Progenitor cell of endocrine pancreas (in vitro differentiated cells): ENCODE data around the gene CABP4. TPM values are rescaled to one million over a fixed set of nuclear protein-coding genes. Genes with fewer than 3 reads are reported as not detected.
"Not testable (repeated sequence)": the region's sequence is repeated elsewhere in the genome, so short reads cannot be mapped to it uniquely, and the experiment has no call there.

Experiments
- DNase-seq: peaks from one replicate; pipeline ENCODE4 v3.0.0; 2021; ENCODE audit warnings: low spot score; ENCODE audit not compliant: unreplicated experiment
- H3K27ac Mint-ChIP-seq: 2 replicates; pipeline ENCODE4 v1.8.0; 2021; ENCODE audit warnings: mild to moderate bottlenecking, moderate library complexity, mixed read lengths
- H3K27me3 Mint-ChIP-seq: 2 replicates; pipeline ENCODE4 v1.8.0; 2021; ENCODE audit warnings: mixed read lengths
- H3K36me3 Mint-ChIP-seq: 2 replicates; pipeline ENCODE4 v1.8.0; 2022; ENCODE audit warnings: mixed read lengths; ENCODE audit not compliant: insufficient read depth
- H3K4me1 Mint-ChIP-seq: 2 replicates; pipeline ENCODE4 v1.8.0; 2021; ENCODE audit warnings: low read depth, mixed read lengths
- H3K4me3 Mint-ChIP-seq: 2 replicates; pipeline ENCODE4 v1.8.0; 2021; ENCODE audit warnings: low read depth, mild to moderate bottlenecking, moderate library complexity, mixed read lengths
- H3K9me3 Mint-ChIP-seq: 2 replicates; pipeline ENCODE4 v1.8.0; 2021; ENCODE audit warnings: low read depth, mixed read lengths
- total RNA-seq: library from RNA; stranded (reverse); gene quantifications from 2 replicates; pipeline ENCODE4 v1.2.1, GENCODE V29; 2021
- TF ChIP-seq, protein P1 (sequence below): fragments of 200-600 bp; sonication (generic); IDR thresholded peaks from one replicate; pipeline ENCODE4 v1.5.0; 2021; ENCODE audit warnings: antibody characterized with exemption, mild to moderate bottlenecking; ENCODE audit not compliant: unreplicated experiment

CABP4 gene
- total RNA-seq, 1 donor from 2014 or later, result not detected

DNA sequence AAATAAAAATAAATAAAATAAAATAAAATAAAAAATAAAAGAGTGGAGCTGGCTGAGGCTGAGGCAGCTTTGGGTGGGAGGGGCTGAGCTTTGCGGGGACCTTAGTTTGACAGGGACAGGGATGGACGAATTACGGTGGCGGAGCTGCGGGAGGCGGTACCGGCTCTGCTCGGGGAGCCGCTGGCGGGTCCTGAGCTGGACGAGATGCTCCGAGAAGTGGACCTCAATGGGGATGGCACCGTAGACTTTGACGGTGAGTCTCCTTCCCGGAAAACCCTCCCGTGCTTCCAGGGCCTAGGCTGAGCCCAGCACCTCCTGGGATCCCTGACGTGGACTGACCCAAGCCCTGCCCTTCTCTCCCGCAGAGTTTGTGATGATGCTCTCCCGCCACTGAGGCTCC, 3.1 kb downstream of the CABP4 start:
- H3K9me3 Mint-ChIP-seq, result no peaks in the 10 kb centered on the region
- no peak overlapping the region for H3K27ac Mint-ChIP-seq
- TF ChIP-seq, protein P1, sequence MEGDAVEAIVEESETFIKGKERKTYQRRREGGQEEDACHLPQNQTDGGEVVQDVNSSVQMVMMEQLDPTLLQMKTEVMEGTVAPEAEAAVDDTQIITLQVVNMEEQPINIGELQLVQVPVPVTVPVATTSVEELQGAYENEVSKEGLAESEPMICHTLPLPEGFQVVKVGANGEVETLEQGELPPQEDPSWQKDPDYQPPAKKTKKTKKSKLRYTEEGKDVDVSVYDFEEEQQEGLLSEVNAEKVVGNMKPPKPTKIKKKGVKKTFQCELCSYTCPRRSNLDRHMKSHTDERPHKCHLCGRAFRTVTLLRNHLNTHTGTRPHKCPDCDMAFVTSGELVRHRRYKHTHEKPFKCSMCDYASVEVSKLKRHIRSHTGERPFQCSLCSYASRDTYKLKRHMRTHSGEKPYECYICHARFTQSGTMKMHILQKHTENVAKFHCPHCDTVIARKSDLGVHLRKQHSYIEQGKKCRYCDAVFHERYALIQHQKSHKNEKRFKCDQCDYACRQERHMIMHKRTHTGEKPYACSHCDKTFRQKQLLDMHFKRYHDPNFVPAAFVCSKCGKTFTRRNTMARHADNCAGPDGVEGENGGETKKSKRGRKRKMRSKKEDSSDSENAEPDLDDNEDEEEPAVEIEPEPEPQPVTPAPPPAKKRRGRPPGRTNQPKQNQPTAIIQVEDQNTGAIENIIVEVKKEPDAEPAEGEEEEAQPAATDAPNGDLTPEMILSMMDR, result no peak
- H3K27me3 Mint-ChIP-seq, result peaks cover 4% of the 10 kb centered on the region
- H3K4me3 Mint-ChIP-seq, result no peak overlapping the region
- H3K4me1 Mint-ChIP-seq, result no peaks in the 10 kb centered on the region
- H3K36me3 Mint-ChIP-seq, result no peaks in the 10 kb centered on the region
- DNase-seq, result no peak

DNA sequence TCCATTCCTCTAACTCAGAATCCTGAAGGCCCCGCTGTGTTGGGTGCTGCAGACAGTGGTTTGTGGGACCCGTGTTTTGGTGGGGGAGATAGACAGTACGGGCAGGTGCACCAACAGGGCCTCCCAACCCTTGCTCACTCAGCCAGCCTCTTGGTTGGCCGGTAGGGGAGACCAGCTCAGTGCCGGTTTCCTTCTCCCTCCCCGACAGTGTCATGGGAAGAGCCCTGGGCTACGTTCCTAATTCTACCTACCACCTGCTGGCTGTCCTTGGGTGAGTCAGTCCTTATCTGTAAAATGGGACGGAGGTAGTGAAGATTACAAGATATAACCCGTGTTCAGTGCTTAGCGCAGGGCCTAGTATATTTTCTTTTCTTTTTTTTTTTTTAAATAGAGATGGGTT, 8.0 kb downstream of the CABP4 start:
- Mint-ChIP-seq H3K9me3 (no peaks in the 10 kb centered on the region), H3K36me3 (no peaks in the 10 kb centered on the region), H3K4me3 (no peak overlapping the region), H3K27ac (no peak overlapping the region), H3K27me3 (no peaks in the 10 kb centered on the region), H3K4me1 (peaks cover 9% of the 10 kb centered on the region)
- DNase-seq, result no peak
- TF ChIP-seq, protein P1, result no peak

DNA sequence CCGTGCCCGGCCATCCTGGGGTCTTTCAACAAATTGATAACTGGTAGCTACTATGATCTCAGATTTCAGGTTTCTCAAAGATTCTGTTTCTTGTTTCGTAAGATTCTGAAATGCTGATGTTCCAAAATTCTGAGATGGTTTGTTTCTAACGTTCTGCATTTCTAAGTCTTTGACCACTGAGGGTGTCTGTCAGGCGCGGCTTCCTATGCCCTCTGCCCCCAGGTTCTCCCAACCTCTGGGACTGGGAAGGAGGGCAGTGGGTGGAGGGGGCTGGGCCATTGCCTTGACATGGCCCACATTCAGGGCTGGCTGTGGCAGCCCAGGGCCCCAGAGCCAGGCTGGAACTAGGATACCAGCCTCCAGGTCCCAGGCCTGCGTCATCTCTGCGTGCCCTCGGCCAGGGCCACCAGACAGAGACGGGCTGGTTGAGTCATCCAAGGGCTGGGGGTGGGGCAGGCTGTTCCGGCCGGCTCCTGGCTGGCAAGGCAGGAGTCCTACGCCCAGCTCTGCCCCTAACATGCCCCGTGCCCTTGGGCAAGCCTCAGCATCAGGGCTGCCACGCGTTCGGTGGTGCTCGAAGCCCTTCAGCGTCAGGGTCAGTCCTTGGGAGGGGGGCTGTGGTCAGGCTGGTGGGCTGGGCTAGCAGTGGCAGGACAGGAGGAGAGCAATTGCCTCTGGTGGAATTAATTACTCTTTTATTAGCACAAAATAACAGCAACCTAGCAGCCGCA, 8.7 kb downstream of the CABP4 start:
- TF ChIP-seq, protein P1, result no peak
- Mint-ChIP-seq H3K4me3 (peak overlapping the region; percentile 82), H3K9me3 (no peaks in the 10 kb centered on the region), H3K4me1 (peaks cover 12% of the 10 kb centered on the region), H3K36me3 (no peaks in the 10 kb centered on the region), H3K27ac (peak overlapping the region; percentile 95), H3K27me3 (no peaks in the 10 kb centered on the region)
- DNase-seq, result no peak

DNA sequence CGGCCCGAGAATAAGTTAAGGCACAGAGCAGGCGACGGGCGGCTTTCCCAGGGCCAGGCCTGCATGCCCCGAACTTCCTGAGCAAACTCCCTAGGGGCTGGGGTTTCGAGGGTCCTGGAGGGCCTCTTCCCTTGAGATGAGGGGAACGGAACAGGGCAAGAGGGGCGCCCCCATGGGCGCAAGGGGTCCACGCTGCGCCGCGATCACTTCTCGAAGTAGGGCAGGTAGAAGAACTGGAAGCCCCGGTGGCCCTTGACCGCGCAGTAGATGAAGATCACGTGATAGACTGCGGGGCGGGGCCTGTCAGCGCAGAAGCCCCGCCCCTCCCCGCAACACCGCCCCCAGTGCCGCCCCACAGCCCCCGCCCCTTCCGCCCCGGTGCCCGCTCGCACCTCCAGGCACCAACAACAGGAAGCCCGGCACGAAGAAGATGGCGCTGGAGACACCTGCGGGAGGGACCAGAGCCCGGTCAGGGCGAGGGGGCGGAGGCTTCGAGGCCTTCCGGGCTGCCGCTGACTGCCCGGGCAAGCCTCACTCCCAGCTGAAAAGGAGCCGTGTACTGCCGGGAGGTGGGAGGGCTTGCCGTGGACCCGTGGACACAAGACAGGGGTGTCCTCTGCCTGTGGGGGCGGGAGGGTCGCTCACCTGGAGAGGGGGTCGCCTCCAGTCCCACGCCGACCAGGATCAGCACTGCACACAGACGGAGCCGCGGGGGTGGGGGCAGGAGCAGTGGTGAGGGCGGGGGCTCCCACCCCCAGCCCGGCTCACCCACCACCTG, 9.4 kb downstream of the CABP4 start:
- no peaks in the 10 kb centered on the region for H3K9me3 Mint-ChIP-seq
- H3K4me1 Mint-ChIP-seq, result peaks cover 12% of the 10 kb centered on the region
- H3K4me3 Mint-ChIP-seq, result peak overlapping the region; percentile 82
- TF ChIP-seq, protein P1, result no peak
- H3K27me3 Mint-ChIP-seq, result no peaks in the 10 kb centered on the region
- peak; percentile 79 for DNase-seq
- peak overlapping the region; percentile 95 for H3K27ac Mint-ChIP-seq
- H3K36me3 Mint-ChIP-seq, result no peaks in the 10 kb centered on the region

DNA sequence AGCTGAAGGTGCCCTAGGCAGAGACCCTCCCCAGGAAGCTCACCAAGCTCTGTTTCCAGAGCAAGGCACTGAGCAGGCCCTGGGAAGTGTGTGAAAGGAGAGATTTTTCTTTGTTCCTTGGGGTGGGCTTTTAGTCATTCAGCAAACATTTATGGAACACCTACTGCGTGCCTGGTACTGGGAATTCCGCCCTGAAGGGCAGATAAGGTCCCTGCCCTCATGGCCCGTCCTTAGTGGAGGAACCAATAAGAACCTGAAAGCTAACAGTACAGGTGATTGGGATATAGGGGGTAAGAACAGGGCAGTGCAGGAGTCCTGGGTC, 10.0 kb downstream of the CABP4 start:
- H3K27ac Mint-ChIP-seq, result peak overlapping the region; percentile 95
- H3K27me3 Mint-ChIP-seq, result no peaks in the 10 kb centered on the region
- H3K36me3 Mint-ChIP-seq, result no peaks in the 10 kb centered on the region
- H3K9me3 Mint-ChIP-seq, result no peaks in the 10 kb centered on the region
- H3K4me1 Mint-ChIP-seq, result peaks cover 12% of the 10 kb centered on the region
- TF ChIP-seq, protein P1, result no peak
- no peak for DNase-seq
- H3K4me3 Mint-ChIP-seq, result peak overlapping the region; percentile 82

DNA sequence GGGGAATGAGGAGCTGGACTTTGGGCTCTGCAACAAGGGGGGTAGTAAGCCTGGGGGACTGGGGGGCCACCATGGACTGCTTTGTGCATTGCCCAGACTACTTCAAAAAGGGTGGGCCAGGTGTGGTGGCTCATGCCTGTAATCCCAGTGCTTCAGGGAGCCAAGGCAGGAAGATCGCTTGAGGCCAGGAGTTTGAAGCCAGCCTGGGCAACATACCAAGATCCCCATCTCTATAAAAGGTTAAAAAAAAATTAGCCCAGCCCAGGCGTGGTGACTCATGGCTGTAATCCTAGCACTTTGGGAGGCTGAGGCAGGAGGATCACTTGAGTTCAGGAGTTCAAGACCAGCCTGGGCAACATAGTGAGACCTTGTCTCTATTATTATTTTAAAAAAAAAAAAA, 10.4 kb downstream of the CABP4 start:
- Mint-ChIP-seq H3K4me3 (peak overlapping the region; percentile 82), H3K27ac (peak overlapping the region; percentile 95), H3K4me1 (peaks cover 12% of the 10 kb centered on the region)
- not testable (repeated sequence) for H3K9me3 Mint-ChIP-seq, DNase-seq, H3K27me3 Mint-ChIP-seq, H3K36me3 Mint-ChIP-seq
